GM21717 (cell line): ENCODE results near the gene LUC7L3.
A peak's percentile ranks its signal among the peaks of the same experiment; 100 is the strongest.
"Not testable (repeated sequence)": the region's sequence is repeated elsewhere in the genome, so short reads cannot be mapped to it uniquely, and the experiment has no call there.

Experiments used
- ATAC-seq: cut with Tn5 transposase; IDR thresholded peaks from one replicate; pipeline ENCODE4 v1.9.1; 2021; ENCODE audit warnings: mild to moderate bottlenecking, moderate library complexity; ENCODE audit not compliant: unreplicated experiment

LUC7L3 gene, protein sequence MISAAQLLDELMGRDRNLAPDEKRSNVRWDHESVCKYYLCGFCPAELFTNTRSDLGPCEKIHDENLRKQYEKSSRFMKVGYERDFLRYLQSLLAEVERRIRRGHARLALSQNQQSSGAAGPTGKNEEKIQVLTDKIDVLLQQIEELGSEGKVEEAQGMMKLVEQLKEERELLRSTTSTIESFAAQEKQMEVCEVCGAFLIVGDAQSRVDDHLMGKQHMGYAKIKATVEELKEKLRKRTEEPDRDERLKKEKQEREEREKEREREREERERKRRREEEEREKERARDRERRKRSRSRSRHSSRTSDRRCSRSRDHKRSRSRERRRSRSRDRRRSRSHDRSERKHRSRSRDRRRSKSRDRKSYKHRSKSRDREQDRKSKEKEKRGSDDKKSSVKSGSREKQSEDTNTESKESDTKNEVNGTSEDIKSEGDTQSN

DNA sequence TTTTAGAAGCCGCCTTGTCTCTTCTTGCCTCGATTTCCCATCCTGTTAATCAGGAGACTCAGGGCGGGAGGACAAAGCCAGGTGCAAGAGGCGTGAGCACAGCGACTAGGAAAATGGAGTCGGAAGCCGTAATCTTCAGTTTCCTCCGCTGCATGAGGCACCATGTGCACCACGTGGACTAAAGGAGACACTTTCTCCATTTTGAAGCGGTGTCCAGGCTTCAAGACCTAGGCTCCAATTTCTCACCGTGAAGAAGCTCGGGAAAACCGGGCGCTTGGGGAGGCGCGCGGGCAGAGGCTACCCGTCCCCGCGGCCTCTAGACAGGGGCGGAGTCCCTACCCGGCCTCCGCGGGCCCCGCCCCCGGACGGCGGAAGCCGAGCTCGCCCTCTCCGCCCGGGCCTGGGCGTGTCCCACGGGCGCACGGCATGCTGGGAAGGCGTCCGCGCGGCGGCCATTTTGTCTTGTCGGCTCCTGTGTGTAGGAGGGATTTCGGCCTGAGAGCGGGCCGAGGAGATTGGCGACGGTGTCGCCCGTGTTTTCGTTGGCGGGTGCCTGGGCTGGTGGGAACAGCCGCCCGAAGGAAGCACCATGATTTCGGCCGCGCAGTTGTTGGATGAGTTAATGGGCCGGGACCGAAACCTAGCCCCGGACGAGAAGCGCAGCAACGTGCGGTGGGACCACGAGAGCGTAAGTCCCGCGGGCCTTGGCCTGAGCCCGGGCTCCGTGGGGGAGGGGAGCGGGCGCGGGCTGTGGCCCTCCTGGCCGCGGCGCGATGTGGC lies at the start of gene LUC7L3:
Gene LUC7L3 (plus strand): TSS at position 460 of the 780 bp plus-strand sequence. CDS start 130 bp downstream, at position 590.
- peak; percentile 85 for ATAC-seq

DNA sequence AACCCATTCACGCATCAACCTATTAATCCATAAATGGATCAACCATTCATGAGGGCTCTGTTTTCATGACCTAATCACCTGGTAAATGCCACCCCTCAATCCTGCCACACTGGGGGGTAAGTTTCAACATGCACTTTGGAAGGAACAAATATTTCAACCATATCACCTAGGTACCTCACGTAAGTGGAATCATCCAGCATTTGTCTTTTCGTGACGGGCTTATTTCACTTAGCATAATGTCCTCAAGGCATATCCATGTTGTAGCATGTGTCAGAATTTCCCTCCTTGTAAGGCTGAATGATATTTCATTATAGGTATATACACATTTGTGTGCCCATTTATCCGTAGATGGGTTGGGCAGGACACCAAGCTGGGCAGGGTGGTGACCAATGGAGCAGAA lies 47.3 kb upstream of the LUC7L3 start:
- no peak for ATAC-seq

DNA sequence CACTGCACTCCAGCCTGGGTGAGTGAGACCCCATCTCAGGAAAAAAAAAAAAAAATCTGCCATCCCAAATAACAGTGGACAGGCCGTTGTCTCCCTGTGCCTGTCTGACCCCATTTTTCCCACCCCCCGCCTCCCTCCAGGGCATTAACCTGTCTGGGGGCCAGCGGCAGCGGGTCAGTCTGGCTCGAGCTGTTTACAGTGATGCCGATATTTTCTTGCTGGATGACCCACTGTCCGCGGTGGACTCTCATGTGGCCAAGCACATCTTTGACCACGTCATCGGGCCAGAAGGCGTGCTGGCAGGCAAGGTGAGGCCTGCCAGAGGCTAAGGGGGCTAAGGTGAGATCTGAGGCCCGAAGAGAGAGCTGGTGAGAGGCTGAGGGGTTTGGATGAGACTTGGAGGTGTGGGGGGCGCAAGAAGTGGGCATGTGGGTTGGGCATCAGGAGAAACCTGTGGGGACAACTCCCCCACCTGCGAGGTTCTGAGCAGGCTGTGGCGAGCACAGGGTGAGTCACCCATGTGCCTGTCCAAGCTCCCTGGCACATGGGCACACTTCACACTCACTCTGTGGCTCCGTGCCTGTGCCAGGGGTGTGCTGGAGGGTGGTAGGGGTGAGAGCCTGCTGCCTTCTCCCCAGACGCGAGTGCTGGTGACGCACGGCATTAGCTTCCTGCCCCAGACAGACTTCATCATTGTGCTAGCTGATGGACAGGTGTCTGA lies 46.4 kb upstream of the LUC7L3 start:
- ATAC-seq, result no peak

DNA sequence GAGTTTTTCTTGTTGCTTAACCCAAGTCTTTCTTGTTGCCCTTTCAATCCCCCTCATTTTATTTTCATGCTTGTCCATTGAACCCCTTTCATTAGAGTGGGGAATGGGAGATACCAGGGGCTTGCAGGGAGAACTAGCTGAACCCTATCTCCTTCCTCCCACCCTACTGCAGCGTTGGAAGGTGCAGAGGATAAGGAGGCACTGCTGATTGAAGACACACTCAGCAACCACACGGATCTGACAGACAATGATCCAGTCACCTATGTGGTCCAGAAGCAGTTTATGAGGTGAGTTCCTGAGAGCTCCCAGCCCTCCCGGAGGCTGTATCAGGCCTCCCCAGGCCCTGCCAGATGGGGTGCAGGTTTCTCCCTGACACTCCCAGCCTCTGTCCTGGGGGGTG lies 44.2 kb upstream of the LUC7L3 start:
- no peak for ATAC-seq

DNA sequence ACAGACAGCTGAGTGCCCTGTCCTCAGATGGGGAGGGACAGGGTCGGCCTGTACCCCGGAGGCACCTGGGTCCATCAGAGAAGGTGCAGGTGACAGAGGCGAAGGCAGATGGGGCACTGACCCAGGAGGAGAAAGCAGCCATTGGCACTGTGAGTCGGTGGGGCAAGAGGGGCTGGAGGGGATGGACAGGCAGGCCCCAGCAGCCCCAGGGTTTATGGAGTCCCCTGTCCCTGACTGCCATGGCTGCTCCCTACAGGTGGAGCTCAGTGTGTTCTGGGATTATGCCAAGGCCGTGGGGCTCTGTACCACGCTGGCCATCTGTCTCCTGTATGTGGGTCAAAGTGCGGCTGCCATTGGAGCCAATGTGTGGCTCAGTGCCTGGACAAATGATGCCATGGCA lies 43.8 kb upstream of the LUC7L3 start:
- ATAC-seq, result no peak

DNA sequence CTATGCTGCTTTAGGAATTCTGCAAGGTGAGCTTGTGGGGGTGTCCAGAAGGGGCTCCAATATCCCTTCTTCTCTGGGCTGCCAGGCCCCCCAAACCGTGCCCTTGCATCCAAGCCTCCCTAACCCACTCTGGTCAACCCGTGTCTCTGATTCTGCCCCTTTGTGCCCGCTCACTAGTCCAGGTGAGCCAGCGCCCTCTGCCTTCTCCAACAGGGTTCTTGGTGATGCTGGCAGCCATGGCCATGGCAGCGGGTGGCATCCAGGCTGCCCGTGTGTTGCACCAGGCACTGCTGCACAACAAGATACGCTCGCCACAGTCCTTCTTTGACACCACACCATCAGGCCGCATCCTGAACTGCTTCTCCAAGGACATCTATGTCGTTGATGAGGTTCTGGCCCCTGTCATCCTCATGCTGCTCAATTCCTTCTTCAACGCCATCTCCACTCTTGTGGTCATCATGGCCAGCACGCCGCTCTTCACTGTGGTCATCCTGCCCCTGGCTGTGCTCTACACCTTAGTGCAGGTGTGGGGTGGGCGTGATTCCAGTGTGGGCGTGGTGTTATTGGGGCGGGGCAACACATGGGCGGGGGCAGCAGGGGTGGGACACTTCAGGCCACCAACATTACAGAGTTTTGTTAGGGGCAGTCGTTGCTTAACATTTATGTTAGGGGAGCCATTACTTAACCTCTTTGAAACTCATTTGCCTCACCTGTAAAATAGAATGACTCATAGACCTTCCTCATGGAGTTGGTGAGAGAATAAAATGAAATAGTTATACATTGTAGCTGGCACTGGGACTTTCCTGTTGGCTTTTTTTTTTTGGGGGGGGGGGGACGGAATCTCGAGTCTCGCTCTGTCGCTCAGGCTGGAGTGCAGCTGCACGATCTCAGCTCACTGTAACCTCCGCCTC lies 43.1 kb upstream of the LUC7L3 start:
- ATAC-seq, result no peak

DNA sequence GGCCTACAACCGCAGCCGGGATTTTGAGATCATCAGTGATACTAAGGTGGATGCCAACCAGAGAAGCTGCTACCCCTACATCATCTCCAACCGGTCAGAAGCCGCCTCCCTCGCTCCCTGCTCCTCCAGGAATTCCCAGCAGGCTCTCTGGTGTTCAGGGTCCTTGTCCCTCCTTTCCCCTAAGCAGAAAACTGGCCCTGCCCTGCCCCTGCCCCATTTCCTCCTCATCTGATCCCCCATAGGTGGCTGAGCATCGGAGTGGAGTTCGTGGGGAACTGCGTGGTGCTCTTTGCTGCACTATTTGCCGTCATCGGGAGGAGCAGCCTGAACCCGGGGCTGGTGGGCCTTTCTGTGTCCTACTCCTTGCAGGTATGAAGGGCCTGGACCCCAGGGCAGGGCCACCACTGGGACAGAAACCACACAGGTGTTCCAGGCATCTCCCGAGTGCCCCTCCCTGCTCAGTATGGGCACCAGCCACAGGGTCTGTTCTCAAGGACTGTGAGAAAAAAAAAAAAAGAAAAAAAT lies 41.5 kb upstream of the LUC7L3 start:
- no peak for ATAC-seq

DNA sequence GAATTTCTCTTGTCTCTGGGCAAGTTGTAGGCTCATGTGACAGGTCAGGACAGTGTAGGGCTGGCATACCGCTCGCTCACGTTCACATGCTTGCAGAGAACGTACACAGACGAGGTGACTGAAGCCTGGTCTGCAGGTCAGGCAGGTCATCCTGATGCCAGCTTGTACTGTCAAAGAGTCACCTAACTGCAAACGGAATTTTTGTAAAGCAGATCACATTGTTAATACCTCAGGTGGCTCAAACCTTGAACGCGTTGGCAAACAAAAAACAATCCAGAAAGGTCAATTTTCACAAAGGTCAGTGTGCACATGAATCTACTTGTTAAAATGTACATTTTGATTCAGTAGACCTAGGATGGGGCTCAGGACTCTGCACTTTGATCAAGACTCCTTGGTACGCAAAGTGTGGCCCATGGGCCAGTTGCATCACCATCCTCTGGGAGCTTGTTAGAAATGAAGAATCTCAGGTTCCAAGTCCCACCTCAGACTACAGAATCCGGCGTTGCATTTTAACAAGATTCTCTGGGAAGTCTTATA lies 40.3 kb upstream of the LUC7L3 start:
- ATAC-seq, result no peak

DNA sequence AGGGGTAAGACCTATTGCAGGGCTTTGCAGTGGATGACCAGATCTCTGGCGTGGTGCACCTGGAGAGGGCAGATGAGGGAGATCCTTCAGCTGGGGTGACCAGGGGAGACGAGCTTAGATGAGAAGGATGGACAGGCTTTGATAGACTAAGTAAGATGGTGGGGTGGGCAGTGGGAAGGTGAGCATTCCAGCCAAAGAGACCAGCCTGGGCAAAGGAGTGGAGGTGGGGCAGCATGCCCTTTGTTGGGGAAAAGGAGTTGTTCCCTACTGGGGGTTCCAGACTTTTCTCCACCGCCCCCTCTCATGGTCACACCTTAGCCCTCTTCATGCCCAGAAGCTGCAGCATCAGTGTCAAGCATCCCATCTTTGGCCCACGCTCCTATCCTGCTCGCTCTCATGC lies 39.3 kb upstream of the LUC7L3 start:
- ATAC-seq, result no peak

DNA sequence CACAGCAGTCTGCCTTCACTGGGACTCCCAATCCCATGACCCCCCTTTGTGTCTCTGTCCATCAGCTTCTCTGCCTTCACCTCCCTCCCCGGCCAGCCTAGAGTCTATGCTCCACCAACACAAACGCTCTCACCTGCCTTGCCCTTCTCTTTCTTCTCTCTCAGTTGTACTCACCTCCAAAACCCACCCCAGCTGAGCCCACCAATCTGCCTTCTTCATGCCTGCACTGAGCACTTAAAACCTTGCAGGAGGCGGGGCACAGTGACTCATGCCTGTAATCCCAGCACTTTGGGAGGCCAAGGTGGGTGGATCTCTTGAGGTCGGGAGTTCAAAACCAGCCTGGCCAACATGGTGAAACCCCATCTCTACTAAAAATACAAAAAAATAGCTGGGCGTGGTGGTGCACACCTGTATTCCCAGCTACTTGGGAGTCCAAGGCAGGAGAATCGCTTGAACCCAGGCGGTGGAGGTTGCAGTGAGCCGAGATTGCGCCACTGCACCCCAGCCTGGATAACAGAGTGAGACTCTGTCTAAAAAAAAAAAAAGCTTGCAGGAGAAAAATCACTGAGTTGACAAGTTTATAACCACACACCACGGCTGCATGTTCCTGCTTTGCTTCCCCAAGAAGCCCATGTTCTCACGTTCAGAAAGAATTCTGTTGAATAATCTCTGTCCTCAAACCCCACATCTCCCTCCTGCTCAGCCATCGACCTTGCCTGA lies 38.7 kb upstream of the LUC7L3 start:
- not testable (repeated sequence) for ATAC-seq

DNA sequence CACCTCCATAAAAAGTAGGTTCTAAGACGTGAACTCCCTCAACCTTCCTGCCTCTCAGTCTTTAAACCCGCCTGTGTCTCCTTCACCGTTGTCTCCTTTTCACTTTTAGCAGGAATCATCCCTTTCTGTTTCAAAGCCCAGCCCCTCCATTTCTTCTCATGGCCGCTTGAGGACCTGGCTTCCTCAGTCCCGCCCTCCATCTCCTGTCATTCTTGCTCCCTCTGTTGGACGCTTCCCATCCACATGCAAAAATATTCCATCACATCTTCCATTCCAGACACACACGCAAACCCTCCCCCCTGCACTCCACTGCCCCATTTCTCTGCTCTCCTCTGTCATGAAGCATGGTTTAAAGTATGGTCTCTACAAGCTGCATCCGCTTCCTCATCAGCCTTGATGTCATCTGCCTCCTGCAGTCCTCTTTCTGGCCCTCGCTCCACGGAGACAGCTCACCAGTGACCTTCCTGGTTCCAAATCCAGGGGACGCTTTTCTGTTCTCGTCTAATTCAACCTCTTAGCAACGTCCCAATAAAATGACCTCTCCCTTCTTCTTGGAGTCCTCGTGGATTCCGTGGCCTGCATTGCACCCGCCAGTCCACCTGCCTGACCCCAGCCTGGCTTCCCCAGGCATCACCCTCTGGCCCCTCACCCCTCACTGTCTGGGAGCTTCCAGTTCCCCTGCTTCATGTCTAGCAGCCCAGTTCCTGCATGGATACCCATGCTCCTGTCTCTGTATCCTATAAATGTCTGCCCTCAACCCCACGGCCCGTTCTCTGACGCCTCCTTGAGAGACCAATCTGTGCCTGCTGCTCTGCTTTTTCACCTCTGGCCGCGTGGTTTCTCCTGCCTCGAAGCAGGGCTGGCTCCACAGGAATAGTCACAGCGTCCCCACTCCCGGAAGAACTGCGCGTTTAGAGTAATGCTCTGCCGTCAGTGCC lies 37.9 kb upstream of the LUC7L3 start:
- no peak for ATAC-seq

DNA sequence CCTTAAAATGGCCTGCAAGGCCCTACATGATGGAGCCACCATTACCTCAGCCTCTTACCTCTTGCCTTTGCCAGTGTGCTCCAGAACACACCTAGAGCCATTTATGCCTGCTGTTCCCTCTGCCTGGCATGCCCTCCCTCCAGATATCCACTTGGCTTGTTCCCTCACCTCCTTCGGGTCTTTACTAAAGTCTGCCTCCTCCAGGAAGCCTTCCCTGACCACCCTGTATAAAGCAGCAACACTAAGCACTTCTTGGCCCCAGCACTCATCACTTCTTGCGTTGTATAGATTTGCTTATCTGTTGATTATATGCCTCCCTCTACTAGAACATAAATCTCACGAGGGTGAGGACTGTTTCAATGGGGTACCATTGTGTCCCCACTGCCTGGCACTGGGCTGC lies 37.0 kb upstream of the LUC7L3 start:
- no peak for ATAC-seq

DNA sequence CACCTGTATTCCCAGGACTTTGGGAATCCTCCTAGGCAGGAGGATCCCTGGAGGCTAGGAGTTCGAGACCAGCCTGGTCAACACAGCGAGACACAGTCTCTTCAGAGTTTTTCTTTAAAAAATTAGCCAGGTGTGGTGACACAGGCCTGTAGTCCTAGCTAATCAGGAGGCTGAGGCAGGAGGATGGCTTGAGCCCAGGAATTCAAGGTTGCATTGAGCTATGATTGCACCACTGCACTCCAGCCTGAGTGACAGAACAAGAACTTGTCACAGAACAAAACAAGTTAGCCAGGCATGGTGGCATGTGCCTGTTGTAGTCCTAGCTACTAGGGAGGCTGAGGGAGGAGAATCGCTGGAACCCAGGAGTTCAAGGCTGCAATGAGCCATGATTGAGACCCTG lies 36.5 kb upstream of the LUC7L3 start:
- no peak for ATAC-seq

DNA sequence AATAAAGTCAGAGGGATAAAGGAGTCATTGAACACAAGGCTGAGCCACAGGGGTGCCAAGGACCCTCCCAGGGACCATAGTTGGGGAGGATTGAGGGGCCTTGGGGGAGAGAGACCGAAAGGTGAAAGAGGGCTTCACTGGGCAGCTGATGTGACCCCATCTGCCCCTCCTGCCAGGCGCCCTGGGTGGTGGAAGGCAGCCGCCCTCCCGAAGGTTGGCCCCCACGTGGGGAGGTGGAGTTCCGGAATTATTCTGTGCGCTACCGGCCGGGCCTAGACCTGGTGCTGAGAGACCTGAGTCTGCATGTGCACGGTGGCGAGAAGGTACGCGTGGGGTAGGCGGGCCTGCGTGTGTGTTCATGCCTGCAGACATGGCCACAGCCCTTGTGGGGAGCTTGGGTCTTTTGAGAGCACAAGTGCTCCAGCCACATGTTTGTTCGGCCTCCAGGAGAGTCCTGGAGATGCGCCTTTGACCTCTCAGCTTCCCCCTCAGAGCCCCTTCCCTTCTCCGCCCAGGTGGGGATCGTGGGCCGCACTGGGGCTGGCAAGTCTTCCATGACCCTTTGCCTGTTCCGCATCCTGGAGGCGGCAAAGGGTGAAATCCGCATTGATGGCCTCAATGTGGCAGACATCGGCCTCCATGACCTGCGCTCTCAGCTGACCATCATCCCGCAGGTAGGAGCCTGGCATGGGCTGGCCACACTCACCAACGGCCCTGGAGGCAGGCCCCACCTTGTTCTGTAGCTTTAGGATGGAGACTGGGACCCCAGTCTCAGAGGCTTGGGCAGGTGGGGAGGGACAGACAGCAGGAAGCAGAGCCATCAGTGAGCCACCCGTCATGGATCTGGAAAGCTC lies 35.7 kb upstream of the LUC7L3 start:
- ATAC-seq, result no peak

DNA sequence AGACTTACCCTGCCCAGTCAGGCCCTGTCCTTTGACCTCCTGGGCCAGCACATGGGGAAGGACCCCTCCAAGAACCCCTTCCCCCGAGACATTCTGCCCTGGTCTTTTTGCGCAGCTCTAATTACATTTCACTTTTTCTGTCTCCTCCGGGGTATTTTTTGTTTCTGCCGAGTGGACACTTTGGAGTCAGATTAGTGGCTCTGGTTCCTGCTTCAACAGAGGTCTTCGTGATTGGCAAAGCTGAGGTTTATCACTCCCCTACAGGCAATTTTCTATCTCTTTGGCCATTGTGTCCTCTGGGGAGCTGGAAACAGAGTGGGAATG lies 35.2 kb upstream of the LUC7L3 start:
- ATAC-seq, result no peak

DNA sequence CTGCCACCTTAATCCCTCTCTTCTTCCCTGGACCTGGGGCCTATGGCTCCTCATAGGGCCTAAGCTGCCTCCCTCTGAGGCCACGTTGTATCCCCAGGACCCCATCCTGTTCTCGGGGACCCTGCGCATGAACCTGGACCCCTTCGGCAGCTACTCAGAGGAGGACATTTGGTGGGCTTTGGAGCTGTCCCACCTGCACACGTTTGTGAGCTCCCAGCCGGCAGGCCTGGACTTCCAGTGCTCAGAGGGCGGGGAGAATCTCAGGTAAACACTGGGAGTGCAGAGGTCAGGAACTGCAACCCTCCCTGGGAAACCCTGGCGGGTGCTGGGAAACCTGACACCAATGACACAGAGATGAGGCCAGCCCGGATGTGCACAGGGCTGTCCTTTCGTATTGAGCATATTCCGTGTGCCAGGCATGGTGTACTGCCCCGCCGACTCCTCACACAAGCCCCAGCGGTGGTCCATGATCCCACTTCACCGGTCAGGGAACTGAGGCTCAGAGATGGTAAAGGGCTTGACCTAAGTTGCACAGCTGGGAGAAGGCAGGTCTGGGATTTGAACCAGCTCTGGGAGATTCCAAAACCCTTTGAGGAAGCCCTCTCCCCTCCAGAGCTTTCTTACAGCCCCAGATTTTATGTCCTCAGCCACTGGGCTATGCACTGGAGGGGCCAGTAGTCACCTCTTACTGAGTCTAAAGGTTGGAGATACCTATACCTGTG lies 34.6 kb upstream of the LUC7L3 start:
- no peak for ATAC-seq

DNA sequence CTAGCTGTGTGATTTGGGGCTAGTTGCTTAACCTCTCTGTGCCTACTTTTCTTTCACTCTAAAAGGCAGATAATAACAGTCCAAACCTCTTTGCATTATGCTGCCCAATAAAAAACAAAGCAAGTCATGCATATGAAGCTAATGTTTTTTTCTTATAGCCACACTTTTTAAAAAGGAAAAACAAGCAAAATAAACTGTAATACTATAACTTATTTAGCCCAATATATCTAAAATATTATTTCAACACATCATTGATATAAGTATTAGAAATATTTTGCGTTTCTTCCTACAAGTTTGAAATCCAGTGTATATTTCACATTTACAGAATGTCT lies 34.1 kb upstream of the LUC7L3 start:
- ATAC-seq, result no peak
